SK-N-MC (cell line): ENCODE measurements around the gene S100A2.
"Not testable (repeated sequence)": the region's sequence is repeated elsewhere in the genome, so short reads cannot be mapped to it uniquely, and the experiment has no call there.

ENCODE experiments used
- DNase-seq: peaks from one replicate; pipeline ENCODE4 v3.0.0-alpha.2; 2011; ENCODE audit warnings: low read depth, low spot score
- H3K27ac ChIP-seq: fragments of 200-600 bp; sonication (generic); 2 replicates; pipeline ENCODE4 v1.5.1; 2016; ENCODE audit warnings: mixed run types
- H3K36me3 ChIP-seq: fragments of 200-600 bp; sonication (generic); 2 replicates; pipeline ENCODE4 v1.6.1; 2017; ENCODE audit warnings: antibody characterized with exemption, low read length, mixed read lengths; ENCODE audit not compliant: insufficient read depth
- H3K4me3 ChIP-seq: fragments of 200-600 bp; sonication (generic); 2 replicates; pipeline ENCODE4 v1.5.1; 2016
- H3K9ac ChIP-seq: fragments of 200-600 bp; sonication (generic); 2 replicates; pipeline ENCODE4 v1.8.0; 2017; ENCODE audit warnings: mixed run types, mixed read lengths; ENCODE audit not compliant: insufficient read length
- H3K9me3 ChIP-seq: fragments of 200-600 bp; sonication (generic); 2 replicates; pipeline ENCODE4 v1.6.1; 2017; ENCODE audit warnings: low read depth, mild to moderate bottlenecking, antibody characterized with exemption, low read length, moderate library complexity, mixed read lengths
- EZH2 ChIP-seq: fragments of 200-600 bp; sonication (generic); IDR thresholded peaks from one replicate; pipeline ENCODE4 v1.6.1; 2017; ENCODE audit warnings: antibody characterized with exemption
- FOXP2 ChIP-seq: optimal IDR thresholded peaks from 2 replicates; pipeline ENCODE3; 2011; ENCODE audit warnings: mild to moderate bottlenecking, moderate library complexity; ENCODE audit not compliant: insufficient read depth; ENCODE audit errors: extremely low read length, control extremely low read depth
- POLR2AphosphoS5 ChIP-seq: IDR thresholded peaks from 2 replicates; pipeline ENCODE4 v1.6.1; 2012; ENCODE audit warnings: mild to moderate bottlenecking, low read depth, low read length, borderline replicate concordance

The S100A2 gene

GRCh38 chr1:153520818-153521476, 44.7 kb downstream of the S100A2 start:
- no peak for DNase-seq
- no peak for TF ChIP-seq FOXP2
- no peak for TF ChIP-seq POLR2AphosphoS5
- no peak for TF ChIP-seq EZH2
- Histone ChIP-seq H3K36me3 (no peaks in the 10 kb centered on the region), H3K4me3 (no peak overlapping the region), H3K9ac (no peak overlapping the region), H3K9me3 (no peaks in the 10 kb centered on the region), H3K27ac (no peak overlapping the region)

- not testable (repeated sequence) for H3K9me3 ChIP-seq, DNase-seq, H3K9ac ChIP-seq
Measured at GRCh38 chr1:153520137-153520691, 45.4 kb downstream of the S100A2 start.

GRCh38 chr1:153519242-153519641, 46.4 kb downstream of the S100A2 start:
- no peaks in the 10 kb centered on the region for H3K36me3 ChIP-seq
- H3K9me3 ChIP-seq: no peaks in the 10 kb centered on the region
- no peak overlapping the region for H3K27ac ChIP-seq
- no peak for DNase-seq
- H3K9ac ChIP-seq: no peak overlapping the region
- H3K4me3 ChIP-seq: no peak overlapping the region
- TF ChIP-seq EZH2 (no peak), FOXP2 (no peak), POLR2AphosphoS5 (no peak)

More at GRCh38 chr1:153520137-153520691, 45.4 kb downstream of the S100A2 start:
- H3K36me3 ChIP-seq, H3K4me3 ChIP-seq, H3K27ac ChIP-seq: not testable (repeated sequence)

GRCh38 chr1:153515504-153516394, 49.9 kb downstream of the S100A2 start:
- Histone ChIP-seq H3K27ac (no peak overlapping the region), H3K9me3 (no peaks in the 10 kb centered on the region), H3K4me3 (no peak overlapping the region), H3K36me3 (no peaks in the 10 kb centered on the region), H3K9ac (no peak overlapping the region)
- TF ChIP-seq FOXP2 (no peak), EZH2 (no peak)
- DNase-seq: no peak

GRCh38 chr1:153513666-153514065, 52.0 kb downstream of the S100A2 start:
- Histone ChIP-seq H3K9me3 (no peaks in the 10 kb centered on the region), H3K4me3 (no peak overlapping the region), H3K9ac (no peak overlapping the region), H3K36me3 (no peaks in the 10 kb centered on the region), H3K27ac (no peak overlapping the region)
- DNase-seq: no peak
- TF ChIP-seq POLR2AphosphoS5 (no peak), EZH2 (no peak), FOXP2 (no peak)

GRCh38 chr1:153513023-153513422, 52.6 kb downstream of the S100A2 start:
- Histone ChIP-seq H3K4me3 (no peak overlapping the region), H3K9ac (no peak overlapping the region), H3K27ac (no peak overlapping the region), H3K36me3 (no peaks in the 10 kb centered on the region), H3K9me3 (no peaks in the 10 kb centered on the region)
- DNase-seq: no peak
- TF ChIP-seq FOXP2 (no peak), POLR2AphosphoS5 (no peak), EZH2 (no peak)
